ENCODE data around the gene KCNT1.

KCNT1 gene

GRCh38 chr9:135769489-135770202, 67.7 kb downstream of the KCNT1 start:
- DNase-seq = no peak

GRCh38 chr9:135770203-135770535, 68.2 kb downstream of the KCNT1 start:
- no peak for DNase-seq

- no peak for DNase-seq
Measured at GRCh38 chr9:135770771-135771170, 68.8 kb downstream of the KCNT1 start.

- no peak for DNase-seq
Measured at GRCh38 chr9:135771401-135772051, 69.5 kb downstream of the KCNT1 start.

GRCh38 chr9:135772056-135772646, 70.2 kb downstream of the KCNT1 start:
- DNase-seq = no peak

GRCh38 chr9:135772702-135773493, 70.9 kb downstream of the KCNT1 start:
- DNase-seq = no peak

- DNase-seq = no peak
Measured at GRCh38 chr9:135773530-135774238, 71.7 kb downstream of the KCNT1 start.

GRCh38 chr9:135774239-135774747, 72.3 kb downstream of the KCNT1 start:
- DNase-seq = no peak

GRCh38 chr9:135774794-135775525, 73.0 kb downstream of the KCNT1 start:
- no peak for DNase-seq

GRCh38 chr9:135775911-135776310, 73.9 kb downstream of the KCNT1 start:
- no peak for DNase-seq

- no peak for DNase-seq
Measured at GRCh38 chr9:135776893-135777622, 75.1 kb downstream of the KCNT1 start.

- DNase-seq = no peak
Measured at GRCh38 chr9:135777623-135778177, 75.7 kb downstream of the KCNT1 start.

- DNase-seq = no peak
Measured at GRCh38 chr9:135778421-135778820, 76.4 kb downstream of the KCNT1 start.

- no peak for DNase-seq
Measured at GRCh38 chr9:135779571-135779970, 77.6 kb downstream of the KCNT1 start.

- DNase-seq = no peak
Measured at GRCh38 chr9:135780086-135780485, 78.1 kb downstream of the KCNT1 start.

GRCh38 chr9:135780626-135781025, 78.6 kb downstream of the KCNT1 start:
- no peak for DNase-seq

- no peak for DNase-seq
Measured at GRCh38 chr9:135782946-135783345, 81.0 kb downstream of the KCNT1 start.

GRCh38 chr9:135783540-135784245, 81.7 kb downstream of the KCNT1 start:
- no peak for DNase-seq

- no peak for DNase-seq
Measured at GRCh38 chr9:135785013-135785575, 83.1 kb downstream of the KCNT1 start.

- DNase-seq = no peak
Measured at GRCh38 chr9:135786146-135786690, 84.2 kb downstream of the KCNT1 start.
